GM18858 (cell line): Measurements from ENCODE around the gene CST3.
"Not testable (repeated sequence)": the region's sequence is repeated elsewhere in the genome, so short reads cannot be mapped to it uniquely, and the experiment has no call there.

Experiments used
- ATAC-seq: cut with Tn5 transposase; IDR thresholded peaks from one replicate; pipeline ENCODE4 v1.9.1; 2021; ENCODE audit not compliant: unreplicated experiment

CST3 gene

GRCh38 chr20:23629542-23630391 lies 8.0 kb downstream of the CST3 start:
- ATAC-seq: no peak

- ATAC-seq: no peak
Measured at GRCh38 chr20:23629017-23629541, 8.7 kb downstream of the CST3 start.

- no peak for ATAC-seq
Measured at GRCh38 chr20:23628402-23629016, 9.2 kb downstream of the CST3 start.

- no peak for ATAC-seq
Measured at GRCh38 chr20:23627501-23627900, 10.3 kb downstream of the CST3 start.

- no peak for ATAC-seq
Measured at GRCh38 chr20:23626040-23626620, 11.6 kb downstream of the CST3 start.

- ATAC-seq: peak; percentile 64
Measured at GRCh38 chr20:23625236-23625964, 12.4 kb downstream of the CST3 start.

GRCh38 chr20:23624324-23624691 lies 13.4 kb downstream of the CST3 start:
- ATAC-seq: no peak

- no peak for ATAC-seq
Measured at GRCh38 chr20:23623666-23624323, 14.0 kb downstream of the CST3 start.

- peak; percentile 43 for ATAC-seq
Measured at GRCh38 chr20:23622839-23623343, 14.9 kb downstream of the CST3 start.

- ATAC-seq: not testable (repeated sequence)
Measured at GRCh38 chr20:23622401-23622800, 15.4 kb downstream of the CST3 start.

GRCh38 chr20:23620670-23621386 lies 16.9 kb downstream of the CST3 start:
- not testable (repeated sequence) for ATAC-seq

- no peak for ATAC-seq
Measured at GRCh38 chr20:23614163-23614562, 23.6 kb downstream of the CST3 start.

GRCh38 chr20:23613676-23614075 lies 24.1 kb downstream of the CST3 start:
- no peak for ATAC-seq

- ATAC-seq: no peak
Measured at GRCh38 chr20:23612396-23612795, 25.4 kb downstream of the CST3 start.

- no peak for ATAC-seq
Measured at GRCh38 chr20:23609486-23610109, 28.2 kb downstream of the CST3 start.

- no peak for ATAC-seq
Measured at GRCh38 chr20:23608251-23608846, 29.4 kb downstream of the CST3 start.

GRCh38 chr20:23607497-23608245 lies 30.1 kb downstream of the CST3 start:
- ATAC-seq: no peak

GRCh38 chr20:23606652-23607049 lies 31.1 kb downstream of the CST3 start:
- peak; percentile 89 for ATAC-seq
